SHP77 (cell line): ENCODE results near the gene BANP.

Experiments
- DNase-seq, 2 experiments: peaks; one replicate each; lab custom pipeline; 2025; lab: John Stamatoyannopoulos, UW

BANP gene

DNA sequence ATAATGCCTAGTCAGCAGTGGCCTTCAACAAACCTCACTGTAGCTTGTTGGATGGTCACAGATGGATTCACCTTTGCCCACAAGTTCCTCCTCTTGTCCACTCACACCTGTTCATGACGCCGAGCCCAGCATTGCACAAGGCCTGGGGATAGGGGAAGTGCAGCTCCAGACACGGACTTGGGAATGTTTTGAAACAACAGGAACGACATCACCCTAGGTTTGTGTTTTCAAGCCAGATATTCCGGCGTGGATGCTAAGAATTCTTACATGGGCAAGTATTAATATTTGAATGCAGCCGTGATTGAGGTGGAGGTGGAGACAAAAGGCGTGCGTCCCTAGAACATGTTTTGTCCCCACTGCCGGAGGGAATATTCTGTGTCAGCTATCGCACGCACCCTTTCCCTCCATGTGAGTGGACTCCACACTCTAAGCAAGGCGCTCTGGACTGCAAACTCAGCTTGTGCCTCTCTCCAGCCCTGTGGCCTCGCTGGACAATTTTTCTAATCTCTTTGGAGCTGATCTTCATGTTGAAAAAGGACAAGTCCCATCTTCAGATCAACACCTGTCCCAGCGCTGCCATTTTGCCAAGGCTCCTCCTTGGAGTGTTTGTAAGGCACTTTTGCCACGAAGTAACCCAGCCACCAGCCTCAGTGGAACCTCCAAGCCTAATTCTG is 2.0 kb upstream of the BANP start:
- peak; percentile 63 to 79 for DNase-seq

DNA sequence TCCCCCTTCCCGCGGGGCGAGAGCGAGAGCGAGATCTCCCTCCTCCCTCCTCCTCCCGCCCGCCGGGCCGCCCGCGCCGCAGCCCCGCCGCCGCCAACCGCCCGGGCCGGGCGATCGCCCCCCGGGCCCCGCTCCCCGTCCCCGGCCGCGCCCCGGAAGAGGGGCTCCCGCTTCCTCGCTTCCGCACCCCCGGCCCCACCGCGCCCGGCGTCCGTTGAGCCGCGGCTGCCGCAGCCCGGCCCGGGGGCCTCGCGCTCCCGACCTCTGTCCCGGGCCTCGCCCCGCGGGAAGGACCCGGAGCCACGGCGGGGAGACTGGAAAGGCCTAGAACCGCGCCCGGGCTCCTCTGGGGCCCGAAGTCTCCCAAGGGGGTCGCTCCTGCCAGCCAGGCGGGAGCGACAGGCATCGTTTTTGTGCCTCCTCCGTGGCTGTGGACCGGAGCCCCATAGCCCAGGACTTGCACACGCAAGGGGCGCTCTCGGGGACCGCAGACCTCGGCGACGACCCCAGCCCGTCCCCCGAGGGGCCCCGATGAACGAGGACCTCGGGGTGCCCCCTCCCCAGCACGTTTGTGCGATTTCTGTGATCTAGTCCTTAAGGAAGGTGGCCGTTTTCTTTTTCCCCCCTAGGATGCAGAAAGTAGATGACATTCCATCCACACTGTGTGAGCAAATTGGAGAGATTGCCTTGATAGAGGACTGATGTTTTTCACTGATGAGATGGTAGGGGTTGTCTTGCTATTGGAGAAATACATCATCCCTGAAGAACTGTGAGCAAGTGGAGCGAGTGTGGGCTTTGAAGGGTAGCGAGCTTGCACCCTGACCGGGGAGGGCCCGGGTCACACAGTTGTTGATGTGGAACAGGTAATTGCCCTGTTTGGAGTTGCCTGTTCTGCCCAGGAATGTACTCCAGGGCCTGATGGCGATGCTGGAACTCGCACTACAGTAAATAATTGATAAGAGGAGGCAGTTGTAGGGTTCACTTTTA is 611 bp downstream of the BANP start:
- DNase-seq = no peak

DNA sequence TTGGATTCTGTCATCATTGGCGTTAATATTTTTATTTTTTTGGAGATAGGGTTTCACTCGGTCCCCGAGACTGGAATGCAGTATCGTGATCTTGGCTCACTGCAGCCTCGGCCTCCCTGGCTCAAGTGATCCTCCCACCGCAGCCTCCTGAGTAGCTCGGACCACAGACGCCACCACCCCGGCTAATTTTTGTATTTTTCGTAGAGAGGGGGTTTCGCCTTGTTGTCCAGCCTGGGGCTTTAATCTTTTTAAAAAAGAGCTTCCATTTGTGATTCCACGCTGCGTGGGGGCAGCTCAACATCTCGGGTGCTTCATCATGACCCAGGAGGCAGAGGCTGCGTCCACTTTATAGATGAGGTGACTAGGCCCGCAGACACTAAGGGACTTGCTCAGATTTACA is 1.5 kb downstream of the BANP start:
- DNase-seq = no peak

DNA sequence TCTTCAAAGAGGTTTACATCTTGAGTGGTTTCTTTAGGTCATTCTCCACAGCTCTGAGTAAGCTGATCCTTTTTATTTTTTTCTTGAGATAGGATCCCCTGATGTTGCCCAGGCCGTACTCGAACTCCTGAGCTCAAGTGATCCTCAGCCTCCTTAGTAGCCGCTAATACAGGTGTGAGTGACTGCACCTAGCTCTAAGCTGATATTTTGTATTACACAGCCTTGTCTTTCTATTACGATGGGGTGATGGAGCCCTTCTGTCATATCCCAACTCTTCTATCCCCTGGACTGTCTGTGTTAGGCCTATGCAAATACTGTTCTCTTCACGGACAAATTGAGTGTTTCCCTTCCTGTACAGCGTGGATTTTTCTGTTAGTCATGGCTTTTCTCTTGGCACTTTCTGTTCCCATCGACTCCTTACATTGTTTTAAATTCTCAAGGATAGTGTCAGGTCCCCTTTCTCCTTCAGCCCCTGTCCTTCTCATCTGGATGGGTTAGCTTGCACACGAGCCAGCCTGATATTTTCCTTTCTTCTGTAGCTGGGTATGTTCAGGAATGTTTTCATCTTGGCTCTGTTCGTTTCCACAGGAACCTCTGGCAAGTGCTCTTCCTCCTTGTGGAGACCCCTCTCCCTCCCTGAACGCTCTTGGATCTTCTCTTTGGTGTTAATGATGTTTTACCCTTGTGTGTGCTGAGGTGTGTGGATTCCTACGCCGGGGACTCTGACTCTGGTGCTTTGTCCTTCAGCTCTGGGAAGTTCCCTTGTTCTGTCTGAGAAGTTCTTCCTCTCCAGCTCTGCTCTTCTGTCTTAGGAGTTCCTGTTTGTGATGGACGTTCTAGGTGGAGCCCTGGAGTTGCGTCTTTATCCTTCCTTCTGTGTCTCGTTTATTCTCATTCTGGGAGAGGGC is 2.3 kb downstream of the BANP start:
- DNase-seq = no peak

DNA sequence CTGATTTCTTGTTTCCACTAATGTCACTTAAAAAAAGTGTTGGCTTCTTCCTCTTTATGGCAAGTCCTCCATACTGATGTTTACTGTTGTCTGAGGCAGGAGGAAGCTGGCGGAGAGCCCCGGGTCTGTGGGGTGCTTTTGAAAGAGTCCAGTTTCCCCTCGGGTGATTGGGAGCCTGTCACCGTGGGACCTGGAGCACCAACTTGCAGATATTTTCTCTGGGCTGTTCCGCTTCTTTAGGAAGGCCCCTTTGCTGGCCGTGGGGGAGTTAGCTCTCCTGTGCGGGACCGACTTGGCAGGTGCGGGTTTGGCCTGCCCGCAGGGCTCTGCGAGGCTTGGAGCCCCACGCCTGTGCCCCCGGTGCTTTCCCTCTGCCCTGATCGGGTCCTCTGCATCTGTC is 3.1 kb downstream of the BANP start:
- DNase-seq = no peak

DNA sequence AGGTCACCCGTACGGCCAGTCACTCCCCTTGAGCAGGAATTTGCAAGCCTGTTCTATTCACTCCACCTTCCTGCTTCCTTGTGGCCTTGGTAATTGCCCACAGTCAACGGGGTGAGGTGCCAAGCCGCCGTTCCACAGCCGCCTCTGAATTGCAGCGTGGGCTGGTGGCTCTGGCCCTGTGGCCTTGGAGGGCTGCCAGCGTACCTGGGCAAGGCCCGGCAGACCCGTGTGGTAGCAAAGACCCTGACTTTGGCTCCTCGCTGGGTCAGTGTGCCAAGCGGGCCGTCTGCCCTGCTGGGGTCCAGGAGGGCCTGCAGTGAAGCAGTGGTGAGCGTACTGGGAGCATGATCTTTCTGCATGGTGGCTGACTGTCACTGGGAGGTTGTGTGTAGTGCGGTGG is 3.6 kb downstream of the BANP start:
- DNase-seq = no peak

DNA sequence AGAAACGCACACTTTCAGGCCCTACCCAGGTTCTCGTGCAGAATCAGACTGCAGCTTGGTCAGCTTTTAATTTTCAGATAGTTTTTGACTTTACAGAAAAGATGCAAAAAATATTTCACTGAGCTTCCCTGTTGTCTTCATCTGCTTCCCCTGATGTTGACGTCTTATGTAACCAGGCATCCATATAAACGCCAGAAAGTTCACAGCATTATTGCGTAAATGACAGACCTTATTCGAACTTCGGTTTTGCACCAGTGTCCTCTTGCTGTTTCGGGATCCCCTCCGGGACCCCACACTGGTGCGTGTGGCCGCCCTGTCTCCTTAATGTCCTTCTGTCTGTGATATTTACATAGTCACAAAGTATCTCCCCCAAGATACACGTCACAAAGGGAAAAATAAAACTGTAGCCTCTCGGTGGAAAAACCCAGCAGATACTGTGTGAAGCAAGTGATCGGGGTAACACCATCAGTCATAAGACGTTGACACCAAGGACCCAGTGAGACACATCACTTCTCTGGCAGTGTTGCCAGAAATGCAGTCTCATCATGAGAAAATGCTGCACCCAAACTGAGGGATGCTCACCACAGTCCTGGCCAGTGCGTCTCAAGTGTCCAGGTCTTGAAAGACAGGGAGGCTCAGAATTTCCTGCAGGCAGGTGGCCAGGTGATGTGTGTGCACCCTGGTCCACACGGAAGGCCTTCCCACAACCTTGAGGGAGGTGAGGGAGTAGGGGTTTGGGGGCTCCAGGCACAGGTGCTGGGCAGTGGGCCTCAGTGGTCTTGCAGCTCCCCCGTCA is 4.3 kb downstream of the BANP start:
- DNase-seq = no peak

DNA sequence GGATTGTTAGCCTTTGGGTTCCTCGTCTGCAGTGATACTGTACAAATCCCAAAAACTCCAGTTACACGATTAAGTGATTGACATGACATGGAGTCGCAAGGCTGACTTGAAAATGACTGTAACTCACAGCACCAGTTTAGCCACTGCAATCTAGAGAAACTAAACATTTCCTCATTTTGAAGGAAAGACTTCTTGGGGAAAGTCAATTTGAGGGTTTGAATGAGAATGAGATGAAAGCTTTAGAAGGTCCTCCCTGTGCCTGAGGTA is 4.8 kb downstream of the BANP start:
- DNase-seq = no peak

DNA sequence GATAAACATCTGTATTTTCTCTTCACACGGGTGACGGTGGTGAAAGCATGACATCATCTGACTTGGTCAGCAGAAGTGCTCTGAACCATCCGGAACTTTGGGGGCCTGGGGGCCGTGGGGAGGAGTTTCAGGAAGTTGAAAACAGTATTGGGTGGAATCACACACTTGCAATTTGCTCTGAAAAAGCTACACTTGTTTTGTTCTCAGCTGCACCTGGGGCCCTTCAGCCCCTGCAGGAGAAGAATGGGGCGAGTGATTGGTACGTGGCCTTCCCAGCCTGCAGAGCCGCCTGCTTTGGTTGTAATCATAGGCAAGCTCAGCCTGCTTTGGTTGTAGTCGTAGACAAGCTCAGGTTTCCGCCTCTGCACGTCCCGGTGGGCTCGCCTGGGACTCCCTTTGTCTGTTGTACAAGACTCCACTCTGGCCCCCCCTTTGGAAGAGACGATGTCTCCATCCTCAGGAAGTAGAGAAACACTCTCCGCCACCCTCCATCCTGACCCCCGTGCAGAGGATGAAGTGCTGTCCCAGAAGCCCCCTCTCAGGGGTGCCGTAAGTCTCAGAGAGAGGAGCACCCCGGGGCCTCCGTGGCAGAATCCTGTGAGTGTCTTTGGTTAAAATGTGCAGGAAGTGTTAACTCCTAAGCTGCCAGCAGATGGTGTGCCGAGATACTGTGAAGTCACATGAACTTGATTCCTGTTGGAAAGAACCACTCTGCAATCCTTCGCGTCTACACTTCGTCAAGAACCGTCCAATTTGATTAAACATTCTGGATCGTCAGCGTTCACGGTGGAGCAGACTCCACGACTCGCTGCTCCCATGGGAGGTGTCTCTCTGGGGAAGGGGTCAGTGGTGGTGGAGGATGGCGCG is 5.4 kb downstream of the BANP start:
- DNase-seq = no peak

DNA sequence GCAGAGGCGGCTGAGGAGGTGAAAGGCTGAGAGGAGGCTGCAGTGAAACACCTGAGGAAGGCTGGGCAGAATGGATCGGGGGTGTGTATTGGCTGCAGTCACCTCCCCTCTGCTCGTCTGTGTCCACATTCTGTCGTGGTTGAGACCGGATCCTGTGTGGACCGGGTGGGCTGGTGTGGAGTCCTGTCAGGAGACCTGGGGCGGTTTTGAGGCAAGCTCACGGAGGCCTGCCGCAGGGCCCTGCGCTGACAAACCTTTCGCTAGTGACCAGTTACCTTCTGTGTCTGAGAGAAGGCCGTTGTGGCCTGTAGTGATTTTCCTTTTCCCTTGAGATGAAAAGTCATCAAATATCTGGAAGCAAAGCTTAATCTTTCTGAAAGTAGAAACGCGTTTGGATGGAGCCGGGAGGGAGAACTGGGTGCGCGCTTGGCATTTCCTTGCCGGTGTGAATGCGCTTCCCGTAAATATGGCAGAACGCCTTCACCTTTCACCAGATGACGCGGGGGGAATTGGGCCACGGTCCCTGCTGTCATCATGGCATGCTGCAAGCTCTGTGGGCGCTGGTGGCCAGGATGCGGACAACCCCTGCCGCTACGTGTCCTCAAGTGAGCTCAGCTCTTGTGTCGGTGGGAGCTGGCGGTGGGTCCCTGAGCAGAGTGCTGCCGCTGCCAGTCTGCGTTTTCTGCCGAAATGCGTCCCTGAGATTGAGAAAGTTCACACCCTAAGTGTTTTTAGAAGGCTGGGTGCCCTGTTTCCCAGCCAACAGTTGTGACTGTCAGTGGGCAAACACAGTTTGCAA is 6.3 kb downstream of the BANP start:
- no peak for DNase-seq

DNA sequence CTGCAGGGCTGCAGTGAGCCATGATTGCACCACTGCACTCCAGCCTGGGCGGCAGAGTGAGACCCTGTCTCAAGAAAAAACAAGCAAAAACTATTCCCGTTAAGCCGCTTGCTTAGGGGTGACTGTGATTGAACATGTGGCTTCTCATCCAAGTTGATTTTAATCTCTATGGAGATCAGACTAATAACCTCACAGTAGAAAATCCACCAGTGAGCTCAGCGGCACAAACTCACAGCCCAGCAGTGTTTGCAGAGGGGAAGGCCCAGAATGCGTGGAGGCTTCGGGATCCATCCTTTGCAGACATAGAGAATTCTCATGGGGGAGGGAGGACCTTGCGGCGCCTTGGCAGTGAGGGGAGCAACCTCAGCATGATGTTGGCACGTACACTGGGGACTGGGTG is 7.4 kb downstream of the BANP start:
- DNase-seq = no peak

DNA sequence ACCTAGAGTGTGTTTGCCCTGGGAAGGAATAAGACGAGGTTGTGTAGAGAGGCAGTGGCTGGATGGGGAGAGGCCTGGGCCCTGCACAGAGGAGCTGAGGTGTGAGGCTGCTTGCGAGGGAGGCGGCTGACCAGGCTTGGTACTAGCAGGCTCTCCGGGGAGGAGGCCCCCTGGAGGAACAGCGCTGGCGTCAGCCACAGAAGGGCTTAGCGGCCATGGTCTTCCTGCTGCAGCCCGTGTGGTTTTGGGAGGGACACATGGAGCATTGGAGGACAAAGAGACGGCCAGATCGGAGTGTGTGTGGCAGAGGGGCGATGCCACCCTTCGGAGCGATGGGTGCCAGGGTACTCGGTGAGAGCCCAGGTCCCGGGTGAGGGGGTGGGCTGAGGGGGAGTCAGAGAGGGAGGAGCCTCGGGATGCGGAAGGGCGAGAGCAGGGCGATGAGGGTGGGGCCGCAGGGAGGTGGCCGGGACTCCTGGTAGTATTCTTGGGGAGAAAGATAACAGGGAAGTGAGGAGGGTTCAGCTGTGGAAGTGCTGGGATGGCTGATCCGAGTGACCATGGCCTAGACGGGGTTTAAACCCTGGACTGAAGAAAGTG is 8.3 kb downstream of the BANP start:
- DNase-seq = no peak

DNA sequence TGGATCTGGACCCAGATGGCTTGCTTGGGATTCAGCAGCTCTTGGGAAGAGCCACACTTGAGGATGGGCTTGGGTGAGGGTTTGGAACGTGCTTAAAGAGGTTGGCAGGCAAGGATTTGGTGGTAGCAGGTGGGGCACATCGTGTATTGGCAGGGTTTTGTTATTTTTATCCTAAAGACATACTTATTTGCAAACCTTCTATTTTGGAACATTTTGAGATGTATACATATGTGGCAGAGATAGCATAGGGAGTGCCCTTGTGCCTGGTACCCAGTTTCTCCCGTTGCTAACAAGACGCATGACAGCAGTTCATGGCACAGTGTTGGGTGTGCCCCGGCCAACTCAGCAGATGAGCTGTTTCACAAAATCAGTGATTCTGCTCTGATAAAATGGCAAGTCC is 9.1 kb downstream of the BANP start:
- no peak for DNase-seq

DNA sequence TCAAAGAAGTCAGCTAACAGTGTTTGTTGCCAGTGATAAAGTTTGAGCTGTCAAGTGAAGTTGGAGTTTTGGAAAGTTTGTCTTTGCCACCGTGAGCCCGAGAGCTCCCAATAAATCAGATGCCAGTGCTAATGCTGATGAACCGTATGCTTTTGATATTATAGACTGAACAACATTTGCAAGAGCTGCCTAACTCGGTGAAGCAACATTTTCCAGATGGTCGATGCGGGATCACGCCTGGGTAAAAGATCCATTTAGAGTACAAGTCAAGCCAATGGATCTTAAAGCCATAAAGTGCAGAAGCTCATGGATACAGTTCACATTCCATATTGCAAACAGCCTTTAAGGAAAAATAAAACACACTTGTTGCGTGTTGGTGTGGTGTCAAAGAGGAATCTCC is 9.6 kb downstream of the BANP start:
- no peak for DNase-seq

DNA sequence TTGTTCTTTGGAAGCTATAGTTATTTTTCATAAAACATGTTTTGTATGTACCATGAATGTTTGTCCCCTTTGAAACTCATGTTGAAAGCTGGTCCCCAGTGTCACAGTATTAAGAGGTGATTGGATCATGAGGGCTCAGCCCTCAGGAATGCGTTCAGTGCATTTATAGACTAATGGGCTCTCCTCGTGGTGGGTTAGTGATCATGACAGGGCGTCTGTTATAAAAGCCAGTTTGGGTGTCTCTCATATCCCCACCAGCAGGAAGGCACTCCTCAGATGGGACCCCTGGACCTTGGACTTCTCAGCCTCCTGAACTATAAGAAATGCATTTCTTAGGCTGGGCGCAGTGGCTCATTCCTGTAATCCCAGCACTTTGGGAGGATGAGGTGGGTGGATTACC is 10.4 kb downstream of the BANP start:
- DNase-seq = no peak

DNA sequence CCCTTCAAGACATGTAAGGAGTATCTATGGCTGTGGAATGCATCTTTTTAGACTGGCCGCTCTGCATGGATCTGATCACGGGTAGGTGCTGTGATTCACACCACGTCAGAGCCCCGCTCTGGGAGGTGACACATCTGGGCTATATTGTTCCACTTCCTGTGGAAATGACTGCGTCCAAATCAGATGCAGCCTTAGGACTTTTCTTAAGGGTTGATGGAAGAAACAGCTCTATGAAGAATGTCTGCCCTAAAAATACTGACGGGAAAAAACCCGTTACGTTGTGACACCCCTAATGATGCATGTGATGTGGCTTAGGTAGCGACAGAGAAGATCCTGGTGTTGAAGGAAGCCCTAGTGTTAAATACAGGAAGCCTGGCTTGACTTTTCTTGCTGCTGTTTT is 12.2 kb downstream of the BANP start:
- DNase-seq = no peak

DNA sequence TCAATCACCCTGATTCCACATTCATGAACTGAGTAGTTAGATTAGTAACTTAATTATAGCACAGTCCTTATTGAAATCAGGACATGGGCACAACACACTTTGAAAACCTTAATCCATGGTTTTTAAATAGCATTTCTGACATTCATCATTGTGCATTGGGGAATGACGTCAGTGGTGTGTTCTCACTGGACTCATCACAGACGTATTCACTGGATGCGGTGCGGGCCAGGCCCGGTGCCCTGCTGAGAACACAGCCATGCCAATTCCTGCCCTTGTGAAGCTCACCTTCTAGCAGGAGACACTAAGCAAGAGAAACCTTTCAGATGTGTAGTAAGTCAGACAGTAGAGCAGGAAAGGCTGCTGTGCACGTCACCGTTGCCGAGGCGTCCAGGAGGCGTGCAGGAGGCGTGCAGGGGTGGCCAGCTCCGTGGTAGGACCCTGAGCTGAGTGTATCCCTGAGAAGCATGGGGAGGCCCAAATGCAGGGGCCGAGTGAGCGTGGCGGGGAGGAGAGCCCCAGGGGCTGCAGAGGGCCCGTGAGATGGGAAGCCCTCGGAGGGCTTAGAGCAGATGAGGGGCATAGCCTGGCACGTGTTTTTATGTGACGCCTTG is 12.9 kb downstream of the BANP start:
- no peak for DNase-seq

DNA sequence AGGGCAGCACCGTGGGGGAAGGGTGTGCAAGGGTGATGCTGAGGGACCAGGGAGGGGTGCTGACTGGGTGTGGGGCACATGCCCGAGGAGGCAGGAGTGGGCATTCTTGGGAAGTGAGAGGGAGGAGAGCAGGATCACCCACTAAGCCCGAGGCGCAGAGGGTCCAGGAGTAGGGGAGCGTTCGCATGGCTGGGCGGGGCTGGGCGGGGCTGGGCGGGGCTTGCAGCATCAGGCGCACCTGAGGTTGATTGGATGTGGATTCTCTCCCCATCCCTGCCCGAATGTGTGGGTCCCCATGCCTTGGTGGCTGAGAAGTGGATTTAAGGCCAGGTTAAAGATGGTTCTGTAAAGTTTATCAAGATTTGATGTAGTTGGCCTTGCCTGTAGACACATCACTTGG is 14.2 kb downstream of the BANP start:
- DNase-seq = no peak

DNA sequence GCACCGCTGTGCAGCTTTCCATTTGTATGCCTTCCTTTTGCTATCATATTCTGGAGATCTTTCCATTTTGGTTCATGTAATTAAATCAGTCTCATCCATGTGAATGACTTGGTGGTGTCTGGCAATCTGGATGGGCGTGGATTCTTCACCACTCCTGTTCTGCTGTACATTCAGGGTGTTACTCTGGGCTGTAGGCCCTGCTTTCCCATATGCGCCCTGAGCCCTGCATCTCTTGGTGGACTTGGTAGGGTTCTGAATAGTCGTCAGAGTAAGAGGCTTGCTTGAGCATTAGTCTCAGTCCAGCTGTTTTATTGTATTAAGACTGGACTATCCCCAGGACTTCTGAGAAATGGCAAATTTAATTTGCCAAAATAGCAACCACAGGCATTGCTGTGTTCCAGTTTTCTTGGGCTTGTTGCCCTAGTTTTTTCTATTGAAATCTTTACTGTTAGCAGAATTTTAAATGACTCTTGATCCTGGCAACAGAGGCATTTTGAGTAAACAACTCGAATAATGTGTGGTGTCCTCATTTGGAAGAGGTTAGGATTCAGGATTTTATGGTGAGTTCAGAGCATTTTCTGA is 14.9 kb downstream of the BANP start:
- no peak for DNase-seq
